Muscle of leg (tissue), 11 donors: ENCODE results near the gene ADAMTS20. TPM values are rescaled to one million over a fixed set of nuclear protein-coding genes. Genes with fewer than 3 reads are reported as not detected.

Source experiments
- DNase-seq: peaks from one replicate; pipeline ENCODE4 v3.0.0; 2013
- H3K27ac ChIP-seq: one replicate; pipeline ENCODE4 v1.5.1; 2013; ENCODE audit warnings: mild to moderate bottlenecking, low read length, control low read depth
- H3K27me3 ChIP-seq: one replicate; pipeline ENCODE4 v1.6.1; 2013; ENCODE audit warnings: low read length; ENCODE audit not compliant: control insufficient read depth, insufficient read depth
- H3K36me3 ChIP-seq: one replicate; pipeline ENCODE4 v1.6.1; 2013; ENCODE audit warnings: low read length; ENCODE audit not compliant: control insufficient read depth, insufficient read depth
- H3K4me1 ChIP-seq: one replicate; pipeline ENCODE4 v1.6.1; 2013; ENCODE audit warnings: low read length; ENCODE audit not compliant: control insufficient read depth, insufficient read depth
- H3K4me3 ChIP-seq: one replicate; pipeline ENCODE4 v1.5.1; 2013; ENCODE audit warnings: low read length, control low read depth
- H3K9me3 ChIP-seq: replicated peaks from 2 replicates; pipeline ENCODE4 v1.6.1; 2013; ENCODE audit warnings: low read depth, low read length; ENCODE audit not compliant: control insufficient read depth
- WGBS: methylation state at CpG from one replicate; pipeline ENCODE4 v1.1.5; 2013; ENCODE audit warnings: missing lambda C conversion rate; ENCODE audit not compliant: insufficient coverage; 5-methylcytosine and 5-hydroxymethylcytosine counted together
- polyA plus RNA-seq, 8 donors: library from polyadenylated mRNA; unstranded; fragments of 120-200 nt; gene quantifications; one replicate each; pipeline versions ENCODE4 v1.2.1 to v1.2.3, GENCODE V29; 2013; ENCODE audit warnings: inconsistent platforms in 1 of 8, low replicate concordance in 1 of 8; ENCODE audit not compliant: insufficient read length in 8 of 8, insufficient read depth in 1 of 8
- total RNA-seq: library from RNA; stranded (reverse); fragments of 120-200 nt; gene quantifications from one replicate; pipeline ENCODE4 v1.2.4, GENCODE V29; 2013

Gene ADAMTS20
- total and polyA plus RNA-seq, 9 donors, result 0.04 to 0.20 (median 0.09) TPM; not detected in 1

DNA sequence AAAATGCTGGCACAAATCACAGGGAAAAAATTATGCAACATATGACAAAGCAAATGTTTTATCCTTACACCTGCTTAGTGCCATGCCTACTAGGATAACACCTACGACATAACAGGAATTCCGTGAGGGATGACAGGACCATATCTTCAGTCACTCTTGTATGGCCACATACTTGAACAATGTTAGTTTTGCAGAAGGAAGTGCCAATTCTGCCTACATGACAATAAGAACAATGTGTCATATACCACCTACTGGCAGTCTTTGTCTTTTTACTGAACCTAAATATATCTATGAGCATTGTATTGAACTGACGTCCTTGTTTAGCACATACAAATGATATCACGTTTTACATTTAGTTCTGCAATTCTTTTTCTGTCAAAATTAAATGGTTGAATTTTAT, 234.0 kb downstream of the ADAMTS20 start:
- no peaks in the 10 kb centered on the region for H3K36me3 ChIP-seq
- DNase-seq, result no peak
- H3K4me1 ChIP-seq, result no peaks in the 10 kb centered on the region
- no peaks in the 10 kb centered on the region for H3K27me3 ChIP-seq
- no peaks in the 10 kb centered on the region for H3K9me3 ChIP-seq
- no peak overlapping the region for H3K27ac ChIP-seq
- 100% methylated on average over 1 of the region's 4 CpGs for WGBS
- no peak overlapping the region for H3K4me3 ChIP-seq

DNA sequence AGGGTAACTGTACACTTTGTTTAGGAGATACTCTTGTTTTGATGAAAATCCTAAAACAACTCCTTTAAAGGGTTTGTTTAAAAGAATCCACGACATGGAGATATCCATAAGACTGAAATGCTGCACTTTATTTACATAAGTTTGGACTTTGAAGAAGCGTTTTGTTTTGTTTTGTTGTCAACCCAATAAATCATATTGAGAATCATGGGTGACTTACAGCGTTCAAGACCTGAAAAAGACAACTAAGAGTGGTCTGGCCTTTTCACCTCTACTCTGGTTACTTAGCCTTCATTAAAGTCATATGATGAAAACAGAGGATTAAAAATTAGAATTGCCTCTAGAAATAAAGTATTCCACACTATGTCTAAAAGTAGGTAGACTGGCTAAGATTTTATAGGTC, 234.8 kb downstream of the ADAMTS20 start:
- no CpG with 5 or more reads among the region's 3 CpGs for WGBS
- DNase-seq, result no peak
- no peaks in the 10 kb centered on the region for H3K27me3 ChIP-seq
- no peaks in the 10 kb centered on the region for H3K4me1 ChIP-seq
- H3K36me3 ChIP-seq, result no peaks in the 10 kb centered on the region
- no peaks in the 10 kb centered on the region for H3K9me3 ChIP-seq
- H3K4me3 ChIP-seq, result no peak overlapping the region
- no peak overlapping the region for H3K27ac ChIP-seq

DNA sequence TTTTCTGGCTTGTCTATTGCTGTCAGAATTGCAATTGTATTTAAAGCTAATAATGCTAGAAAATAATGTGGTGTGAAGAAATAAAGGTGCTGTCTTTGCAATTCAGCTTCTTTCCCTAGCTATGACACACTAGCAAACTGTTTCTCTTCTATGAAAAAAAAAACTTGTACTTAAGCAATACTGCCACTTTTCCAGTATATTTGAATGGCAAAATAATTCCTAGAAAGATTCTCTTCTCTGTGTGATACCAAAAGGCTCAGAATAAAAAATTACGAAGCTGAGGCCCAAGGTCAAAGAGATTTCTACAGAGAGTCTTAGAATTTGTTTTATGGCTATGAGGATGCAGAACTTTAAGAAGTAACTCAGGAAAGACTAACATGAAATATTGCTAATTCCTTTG, 235.5 kb downstream of the ADAMTS20 start:
- Histone ChIP-seq H3K9me3 (no peaks in the 10 kb centered on the region), H3K4me3 (no peak overlapping the region), H3K27ac (no peak overlapping the region), H3K4me1 (no peaks in the 10 kb centered on the region), H3K27me3 (no peaks in the 10 kb centered on the region), H3K36me3 (no peaks in the 10 kb centered on the region)
- DNase-seq, result no peak
- no CpG with 5 or more reads among the region's 1 CpG for WGBS

DNA sequence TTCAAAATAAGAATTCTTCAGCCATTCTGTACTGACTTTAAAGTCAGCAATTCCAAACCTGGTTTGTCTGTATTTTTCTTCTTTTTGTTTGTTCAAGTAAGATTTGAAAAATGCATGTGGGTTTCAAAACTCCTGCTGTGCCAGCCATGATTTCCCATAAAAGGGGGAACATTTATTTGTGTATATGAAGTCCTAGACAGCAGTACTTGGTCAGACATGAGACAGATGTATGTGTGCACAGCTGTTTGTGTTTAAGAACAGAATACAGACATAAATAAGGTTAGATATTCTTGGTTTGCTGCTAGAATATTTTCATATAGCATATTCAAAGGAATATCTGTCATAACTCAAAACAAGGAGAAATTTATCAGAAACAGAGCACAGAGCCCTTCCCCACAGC, 236.0 kb downstream of the ADAMTS20 start:
- DNase-seq, result no peak
- no peaks in the 10 kb centered on the region for H3K9me3 ChIP-seq

DNA sequence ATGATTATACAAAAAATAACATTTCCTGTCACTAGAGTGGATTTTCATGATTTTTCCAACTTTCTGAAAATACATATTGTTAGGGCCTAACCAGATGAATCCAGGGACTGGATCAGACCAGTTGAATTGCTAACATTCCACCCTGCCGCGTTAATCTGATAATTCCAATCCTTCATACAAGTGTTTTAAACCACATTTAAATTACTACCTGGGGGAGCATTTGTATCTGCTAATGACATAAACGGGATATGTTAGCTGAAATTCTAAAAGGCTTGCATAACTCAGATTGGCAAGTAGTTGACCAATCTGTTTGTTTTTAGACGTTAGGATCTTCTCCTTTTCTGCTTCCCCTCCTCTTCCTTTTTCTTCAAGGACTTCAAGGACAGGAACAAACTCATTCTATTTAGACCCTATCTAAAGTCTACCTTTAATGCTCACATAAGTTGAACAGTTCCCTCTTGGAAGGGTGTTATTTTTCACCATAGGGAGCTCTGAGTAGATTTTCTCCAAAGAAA, 239.0 kb downstream of the ADAMTS20 start:
- 100% methylated on average over 1 of the region's 4 CpGs for WGBS
- no peak for DNase-seq

More for the DNA sequence above, 236.0 kb downstream of the ADAMTS20 start:
- Histone ChIP-seq H3K4me1 (no peaks in the 10 kb centered on the region), H3K27ac (no peak overlapping the region), H3K27me3 (no peaks in the 10 kb centered on the region), H3K36me3 (no peaks in the 10 kb centered on the region), H3K4me3 (no peak overlapping the region)

DNA sequence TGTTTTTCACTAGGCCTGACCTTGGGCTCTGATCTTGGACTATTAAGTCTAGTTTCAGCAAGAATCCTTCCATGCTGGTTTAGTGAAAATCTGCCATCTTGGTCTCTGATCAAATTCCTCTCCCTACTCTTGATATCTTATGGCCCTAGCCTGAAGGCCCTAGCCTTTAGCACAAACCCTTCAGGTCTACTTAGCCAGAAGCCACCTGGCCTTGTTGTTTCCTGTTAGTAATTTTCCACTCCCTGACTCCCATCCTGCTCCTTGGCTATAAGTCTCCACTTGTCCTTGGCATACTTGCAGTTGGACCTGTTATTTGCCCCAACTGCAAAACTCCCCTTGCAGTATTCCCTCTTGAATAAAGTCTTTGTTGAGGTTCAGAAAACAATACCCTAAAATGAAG, 241.4 kb downstream of the ADAMTS20 start:
- Histone ChIP-seq H3K4me1 (no peaks in the 10 kb centered on the region), H3K9me3 (no peaks in the 10 kb centered on the region), H3K27me3 (no peaks in the 10 kb centered on the region), H3K4me3 (no peak overlapping the region), H3K27ac (no peak overlapping the region), H3K36me3 (no peaks in the 10 kb centered on the region)
- no peak for DNase-seq

More for the DNA sequence above, 239.0 kb downstream of the ADAMTS20 start:
- Histone ChIP-seq H3K9me3 (no peaks in the 10 kb centered on the region), H3K36me3 (no peaks in the 10 kb centered on the region), H3K27me3 (no peaks in the 10 kb centered on the region), H3K4me1 (no peaks in the 10 kb centered on the region), H3K27ac (no peak overlapping the region), H3K4me3 (no peak overlapping the region)

DNA sequence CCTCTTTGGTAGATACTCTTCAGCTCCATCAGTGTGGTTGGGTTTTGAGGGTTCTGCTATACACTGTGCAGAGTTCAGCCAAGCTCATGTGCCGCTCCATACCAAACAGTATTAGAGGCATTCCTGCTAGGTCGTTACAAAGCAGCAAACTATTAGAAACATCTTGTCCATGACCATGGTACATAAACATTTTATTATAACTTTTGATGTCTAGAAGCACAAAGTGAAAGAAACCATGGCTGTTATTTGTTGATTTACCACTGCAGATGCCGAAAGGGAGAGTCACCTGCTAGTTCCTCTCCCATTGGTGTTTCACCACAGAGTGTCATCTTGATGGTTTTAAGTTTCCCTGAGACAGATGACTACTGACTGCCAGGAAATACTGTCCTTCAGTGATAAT, 242.0 kb downstream of the ADAMTS20 start:
- H3K4me3 ChIP-seq, result no peak overlapping the region
- no peaks in the 10 kb centered on the region for H3K9me3 ChIP-seq
- H3K36me3 ChIP-seq, result no peaks in the 10 kb centered on the region
- no peak overlapping the region for H3K27ac ChIP-seq
- DNase-seq, result no peak
- H3K27me3 ChIP-seq, result no peaks in the 10 kb centered on the region
- WGBS, result no CpG with 5 or more reads among the region's 3 CpGs
- no peaks in the 10 kb centered on the region for H3K4me1 ChIP-seq

DNA sequence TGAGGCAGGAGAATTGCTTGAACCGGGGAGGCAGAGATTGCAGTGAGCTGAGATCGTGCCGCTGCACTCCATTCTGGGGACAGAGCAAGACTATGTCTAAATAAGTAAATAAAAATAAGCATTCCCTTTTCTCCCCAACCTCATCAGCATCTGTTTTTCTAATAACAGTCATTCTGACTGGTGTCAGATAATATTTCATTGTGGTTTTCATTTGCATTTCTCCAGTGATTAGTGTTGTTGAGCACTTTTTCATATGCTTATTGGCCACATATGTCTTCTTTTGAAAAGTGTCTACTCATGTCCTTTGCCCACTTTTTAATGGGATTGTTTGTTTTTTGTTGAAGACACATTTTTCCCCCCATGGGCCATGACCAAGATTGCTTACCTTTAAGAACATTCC, 243.2 kb downstream of the ADAMTS20 start:
- H3K27me3 ChIP-seq, result no peaks in the 10 kb centered on the region
- H3K9me3 ChIP-seq, result no peaks in the 10 kb centered on the region
- no peak for DNase-seq
- H3K4me3 ChIP-seq, result no peak overlapping the region
- no CpG with 5 or more reads among the region's 3 CpGs for WGBS
- H3K4me1 ChIP-seq, result no peaks in the 10 kb centered on the region
- H3K27ac ChIP-seq, result no peak overlapping the region
- no peaks in the 10 kb centered on the region for H3K36me3 ChIP-seq

DNA sequence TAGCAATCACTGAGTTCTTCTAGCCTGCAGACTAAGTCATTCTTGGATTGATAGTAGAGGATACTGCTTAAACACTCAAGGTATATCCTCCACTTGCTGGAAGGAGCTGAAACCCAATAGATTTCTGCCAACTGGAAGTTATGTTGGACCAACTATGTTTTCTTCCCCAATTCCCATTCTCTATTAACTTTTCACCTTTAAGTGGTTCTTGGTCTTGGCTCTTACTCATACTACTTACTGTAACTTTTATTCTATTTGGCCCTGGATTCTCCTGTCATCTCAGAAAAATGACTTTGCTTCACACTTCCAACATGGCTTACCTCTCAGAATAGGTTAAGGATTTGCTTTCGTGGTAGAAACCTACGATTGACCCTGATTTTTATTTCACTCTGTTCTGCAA, 244.9 kb downstream of the ADAMTS20 start:
- Histone ChIP-seq H3K27ac (no peak overlapping the region), H3K9me3 (no peaks in the 10 kb centered on the region), H3K27me3 (no peaks in the 10 kb centered on the region), H3K4me3 (no peak overlapping the region), H3K36me3 (no peaks in the 10 kb centered on the region), H3K4me1 (no peaks in the 10 kb centered on the region)
- no CpG with 5 or more reads among the region's 2 CpGs for WGBS
- no peak for DNase-seq

DNA sequence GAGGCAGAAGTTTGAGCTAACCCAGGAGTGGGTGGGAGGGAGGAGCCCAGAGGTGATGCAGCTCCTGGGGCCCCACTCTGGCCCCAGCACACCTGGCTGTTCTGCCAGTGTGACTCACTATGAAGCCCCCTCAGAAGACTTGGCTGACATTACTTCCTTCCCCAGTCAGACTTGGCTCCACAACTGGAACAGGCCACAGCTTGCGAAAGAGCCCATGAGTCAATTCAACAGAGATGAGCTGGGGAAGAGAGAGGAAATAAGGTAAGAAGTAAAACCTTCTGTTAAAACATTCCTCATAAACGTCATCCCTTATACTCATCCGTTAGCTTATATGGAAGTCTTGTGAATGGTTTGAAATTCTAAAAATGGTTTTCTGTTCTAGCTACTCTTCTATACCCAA, 245.9 kb downstream of the ADAMTS20 start:
- no peaks in the 10 kb centered on the region for H3K27me3 ChIP-seq
- no peaks in the 10 kb centered on the region for H3K9me3 ChIP-seq
- whole genome bisulfite sequencing, result no CpG with 5 or more reads among the region's 3 CpGs
- H3K4me1 ChIP-seq, result no peaks in the 10 kb centered on the region
- peak; percentile 41 for DNase-seq
- H3K36me3 ChIP-seq, result no peaks in the 10 kb centered on the region
- H3K27ac ChIP-seq, result no peak overlapping the region
- H3K4me3 ChIP-seq, result no peak overlapping the region

DNA sequence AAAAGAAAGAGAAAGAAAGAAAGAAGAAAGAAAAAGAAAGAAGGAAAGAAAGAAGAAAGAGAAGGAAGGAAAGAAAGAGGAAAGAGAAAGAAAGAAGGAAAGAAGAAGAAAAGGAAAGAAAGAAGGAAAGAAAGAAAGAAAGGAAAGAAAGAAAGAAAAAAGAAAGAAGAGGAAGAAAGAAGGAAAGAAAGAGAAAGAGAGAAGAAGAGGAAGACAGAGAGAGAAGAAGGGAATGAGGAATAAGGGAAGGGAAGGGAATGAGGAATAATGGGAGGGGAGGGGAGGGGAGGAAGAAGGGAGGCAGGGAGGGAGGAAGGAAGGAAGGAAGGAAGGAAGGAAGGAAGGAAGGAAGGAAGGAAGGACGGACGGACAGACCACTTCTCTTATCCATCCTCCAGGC, 246.9 kb downstream of the ADAMTS20 start:
- H3K4me3 ChIP-seq, result no peak overlapping the region
- no peaks in the 10 kb centered on the region for H3K36me3 ChIP-seq
- H3K9me3 ChIP-seq, result no peaks in the 10 kb centered on the region
- no peaks in the 10 kb centered on the region for H3K27me3 ChIP-seq
- no CpG with 5 or more reads among the region's 2 CpGs for WGBS
- no peaks in the 10 kb centered on the region for H3K4me1 ChIP-seq
- no peak for DNase-seq
- H3K27ac ChIP-seq, result no peak overlapping the region
